ENCODE data around the gene TFB2M. TPM values are rescaled to one million over a fixed set of nuclear protein-coding genes. Genes with fewer than 3 reads are reported as not detected.

Gene TFB2M
- total RNA-seq, 1 experiment from 2014 or later: 26.3 TPM

DNA sequence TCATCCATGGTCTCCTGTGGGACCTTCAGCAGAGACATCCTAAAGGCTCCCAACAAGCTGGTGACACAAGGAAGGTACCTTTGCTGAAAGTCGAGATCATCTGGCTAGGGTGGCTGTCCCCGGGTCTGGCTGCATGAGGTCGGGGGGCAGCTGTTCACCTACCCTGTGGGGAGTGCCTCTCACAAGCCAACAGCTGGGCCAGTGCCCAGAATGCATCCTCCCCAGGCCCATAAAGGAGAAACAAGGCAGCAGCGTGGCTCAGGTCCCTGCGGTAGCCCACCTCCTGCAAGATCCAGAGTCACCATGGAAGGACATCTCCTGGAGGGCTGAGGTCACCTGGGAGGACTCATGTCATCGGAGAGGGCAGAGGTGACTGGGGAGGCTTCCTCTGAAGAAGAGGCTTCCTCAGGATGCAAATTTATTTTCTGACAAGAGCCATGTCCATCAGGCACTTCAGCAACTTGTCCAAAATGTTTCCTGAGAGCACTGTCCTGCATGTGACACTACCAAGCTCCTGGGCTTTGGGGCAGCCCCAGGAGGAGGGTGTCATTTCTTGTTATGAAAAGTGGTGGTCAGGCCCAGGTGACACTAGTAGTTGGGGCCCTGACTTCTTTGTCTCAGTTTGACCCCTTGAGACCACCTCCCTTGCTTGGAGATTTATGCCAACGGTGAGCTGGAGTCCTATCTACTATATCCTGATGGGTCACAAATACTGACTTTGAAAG, 52.3 kb downstream of the TFB2M start:
- no peak for DNase-seq (ENCODE audit: low spot score)

GRCh38 chr1:246513041-246513440, 53.0 kb downstream of the TFB2M start:
- no peak for DNase-seq (ENCODE audit: low spot score)

DNA sequence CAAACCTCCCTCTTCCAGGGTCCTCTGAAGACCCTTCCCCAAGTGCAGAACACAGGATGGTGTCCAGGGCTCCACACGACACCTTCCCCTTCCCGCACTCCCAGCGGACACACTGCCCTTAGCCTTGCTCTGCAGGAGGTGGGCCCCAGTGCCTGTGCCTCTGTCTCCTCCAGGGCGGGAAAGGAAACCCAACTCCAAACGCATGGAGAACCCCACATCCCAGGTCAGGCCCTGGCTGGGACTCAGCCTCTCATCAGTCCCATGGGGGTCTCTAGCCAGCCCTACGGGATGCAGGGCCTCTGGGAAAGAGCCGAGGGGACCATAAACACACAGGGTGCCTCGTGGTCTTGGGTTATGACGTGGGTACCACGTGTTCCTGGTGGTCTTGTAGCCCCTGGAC, 53.4 kb downstream of the TFB2M start:
- no peak for DNase-seq (ENCODE audit: low spot score)

DNA sequence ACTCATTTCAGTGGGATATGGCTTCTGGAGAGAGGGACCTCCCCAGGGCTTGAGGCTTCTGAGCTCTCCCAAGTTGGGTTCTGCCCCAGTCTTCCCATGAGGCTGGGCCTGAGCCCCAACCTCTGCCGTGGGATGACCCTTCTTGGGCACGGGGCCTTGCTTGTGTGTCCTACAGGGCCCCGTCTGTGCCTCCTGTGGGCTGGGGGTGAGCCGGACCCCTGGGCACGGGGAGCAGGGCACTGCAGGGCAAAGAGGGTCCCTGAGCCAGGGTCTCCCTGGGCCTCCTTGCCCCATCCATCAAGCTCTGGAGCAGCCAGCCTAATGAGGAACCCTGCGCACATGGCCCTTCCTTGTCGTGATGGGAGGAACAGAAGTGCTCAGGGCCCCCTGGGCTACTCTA, 53.8 kb downstream of the TFB2M start:
- no peak for DNase-seq (ENCODE audit: low spot score)

DNA sequence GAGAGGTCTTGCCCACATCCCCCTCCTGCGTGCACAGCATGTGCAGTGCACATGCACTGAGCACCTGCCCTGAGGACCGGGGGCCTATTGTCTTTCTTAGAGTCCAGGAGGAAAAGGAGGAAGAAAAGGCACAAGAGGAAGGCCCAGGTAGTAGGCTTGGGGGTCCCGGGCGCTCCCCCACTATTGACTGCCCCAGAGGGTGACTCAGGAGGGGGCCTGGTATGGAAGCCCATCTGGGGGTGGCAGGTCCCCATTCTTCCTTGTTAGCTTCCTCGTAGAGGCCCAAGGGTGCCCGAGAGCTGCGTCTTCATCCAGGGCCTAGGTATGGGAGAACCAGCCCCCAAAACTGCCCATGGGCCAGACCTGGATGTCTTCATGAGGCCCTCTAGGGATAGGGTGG, 54.9 kb downstream of the TFB2M start:
- DNase-seq (ENCODE audit: low spot score): no peak

- DNase-seq (ENCODE audit: low spot score): no peak
Observed at GRCh38 chr1:246510147-246511030, 55.7 kb downstream of the TFB2M start.

DNA sequence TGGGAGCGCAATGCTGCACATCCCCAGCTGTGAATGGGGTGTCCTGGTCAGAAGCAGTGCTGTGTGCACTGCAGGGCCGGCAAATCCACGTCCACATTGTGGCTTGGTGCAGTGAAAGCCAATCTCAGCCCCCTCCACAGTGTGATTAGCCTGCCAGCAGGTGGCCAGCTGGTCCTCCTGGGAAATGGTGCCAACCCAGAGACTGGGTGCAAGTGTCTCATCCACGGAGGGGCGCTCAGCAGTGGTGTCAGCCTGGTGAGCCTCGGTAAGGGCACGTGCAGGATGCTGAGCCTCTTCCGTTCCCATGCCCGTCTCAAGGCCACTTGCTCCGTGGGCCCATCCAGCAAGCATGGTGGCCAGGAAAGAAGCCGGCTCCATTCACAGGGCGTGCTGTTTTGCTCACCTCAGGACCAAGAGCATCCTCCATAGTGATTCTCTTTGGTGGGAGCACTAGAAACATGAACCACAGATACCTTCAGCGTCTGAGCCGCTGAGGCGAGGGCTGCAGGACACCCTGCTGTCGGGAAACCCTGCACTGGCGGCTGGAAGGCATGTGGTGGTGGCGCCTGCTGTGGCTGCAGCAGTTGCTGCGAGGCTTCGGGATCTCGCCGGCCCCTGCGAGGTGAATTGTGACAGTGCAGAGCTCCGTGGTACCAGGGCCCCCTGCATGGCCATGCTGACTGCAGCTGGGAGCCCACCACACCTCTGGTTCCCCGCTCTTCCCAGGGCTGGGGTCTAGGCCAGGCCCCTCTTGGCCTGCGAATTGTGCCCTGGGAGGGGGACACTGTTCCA, 57.0 kb downstream of the TFB2M start:
- no peak for DNase-seq (ENCODE audit: low spot score)

- peak; percentile 57 for DNase-seq (ENCODE audit: low spot score)
Observed at GRCh38 chr1:246506674-246507481, 59.2 kb downstream of the TFB2M start, which contains the start of gene SMYD3. Gene SMYD3 (minus strand): TSS chr1:246507279.

DNA sequence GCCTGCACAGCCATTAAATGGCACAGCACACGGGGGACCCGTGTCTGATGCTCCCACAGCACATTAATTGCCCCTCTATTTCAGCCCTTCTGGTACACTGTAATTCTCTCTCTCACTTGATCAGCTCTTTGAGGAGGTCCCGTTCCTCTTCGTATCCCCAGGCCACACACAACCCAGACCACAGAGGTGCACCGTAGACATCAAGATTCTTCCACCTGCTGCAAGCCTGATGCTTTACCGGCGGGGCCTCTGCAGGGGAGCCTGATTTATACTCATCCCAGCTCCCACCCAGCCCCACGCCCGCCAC, 59.7 kb downstream of the TFB2M start:
- DNase-seq (ENCODE audit: low spot score): no peak

DNA sequence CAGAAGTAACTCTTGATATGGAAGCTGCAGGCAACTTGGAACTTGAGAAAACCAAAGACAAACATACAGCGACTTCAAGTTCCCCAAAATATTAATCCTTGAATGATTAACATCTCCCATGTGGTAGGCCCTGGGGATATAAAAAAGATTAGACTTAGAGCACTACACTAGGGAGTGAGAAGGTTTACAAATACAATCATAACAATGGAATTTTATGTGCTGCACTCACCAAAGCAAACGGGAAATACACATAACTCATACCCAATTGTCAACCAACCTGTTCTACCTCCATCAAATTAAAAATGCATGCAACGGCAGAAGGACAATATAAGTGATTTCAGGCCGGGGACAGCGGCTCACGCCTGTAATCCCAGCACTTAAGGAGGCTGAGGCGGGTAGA, 62.7 kb downstream of the TFB2M start:
- DNase-seq (ENCODE audit: low spot score): no peak

DNA sequence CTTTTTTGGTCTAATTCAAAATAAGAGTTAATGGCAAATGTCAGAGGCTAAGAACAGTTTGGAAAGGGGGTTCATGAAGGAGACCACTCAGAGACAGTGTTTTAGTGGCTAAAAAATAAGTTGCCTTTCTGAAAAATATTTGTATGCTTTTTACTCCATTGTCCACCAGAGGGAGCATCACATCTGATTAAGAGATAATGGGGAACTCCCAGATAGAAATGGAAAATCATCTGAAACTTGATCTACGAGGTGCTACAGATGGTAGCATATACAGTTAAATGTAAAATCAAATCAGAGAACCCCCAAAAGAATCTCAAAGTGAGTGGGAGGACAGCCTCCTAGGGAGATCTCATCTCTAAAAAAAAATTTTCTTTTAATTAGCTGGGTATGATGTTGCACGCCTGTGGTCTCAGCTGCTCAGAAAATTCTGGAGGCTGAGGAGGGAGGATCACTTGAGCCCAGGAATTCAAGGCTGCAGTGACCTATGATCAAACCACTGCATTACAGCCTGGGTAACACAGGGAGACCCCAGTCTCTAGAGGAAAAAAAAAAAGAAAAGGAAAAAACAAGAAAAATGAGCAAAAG, 68.6 kb downstream of the TFB2M start:
- peak; percentile 55 for DNase-seq (ENCODE audit: low spot score)

DNA sequence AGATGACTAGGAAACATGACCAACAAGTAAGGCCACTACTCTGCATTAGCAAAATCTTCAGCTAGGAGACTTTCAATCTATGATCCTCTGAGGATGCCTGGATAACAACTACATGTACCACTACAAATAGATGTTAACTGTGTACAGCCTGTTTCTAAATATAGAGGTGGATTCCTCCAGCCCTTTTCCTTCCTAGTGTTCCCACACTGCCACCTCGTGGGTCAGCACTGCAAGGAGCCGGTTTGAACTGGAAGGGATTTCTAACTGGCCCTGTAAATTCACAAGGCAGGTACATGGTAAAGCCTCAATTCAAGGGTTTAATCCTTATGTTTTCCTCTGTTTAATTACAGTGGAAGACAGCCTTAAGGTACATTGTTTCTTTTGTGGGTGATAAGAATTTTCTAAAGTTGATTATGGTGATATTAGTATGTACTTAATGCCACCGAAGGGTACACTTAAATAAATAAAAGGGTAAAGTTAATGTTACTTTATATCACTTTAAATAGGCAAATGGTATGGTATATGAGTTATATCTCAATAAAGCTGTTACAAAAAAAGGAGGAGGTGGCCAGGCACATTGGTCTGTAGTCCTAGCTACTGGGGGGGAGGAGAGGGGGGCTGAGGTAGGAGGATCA, 73.3 kb downstream of the TFB2M start:
- DNase-seq (ENCODE audit: low spot score): peak; percentile 70

DNA sequence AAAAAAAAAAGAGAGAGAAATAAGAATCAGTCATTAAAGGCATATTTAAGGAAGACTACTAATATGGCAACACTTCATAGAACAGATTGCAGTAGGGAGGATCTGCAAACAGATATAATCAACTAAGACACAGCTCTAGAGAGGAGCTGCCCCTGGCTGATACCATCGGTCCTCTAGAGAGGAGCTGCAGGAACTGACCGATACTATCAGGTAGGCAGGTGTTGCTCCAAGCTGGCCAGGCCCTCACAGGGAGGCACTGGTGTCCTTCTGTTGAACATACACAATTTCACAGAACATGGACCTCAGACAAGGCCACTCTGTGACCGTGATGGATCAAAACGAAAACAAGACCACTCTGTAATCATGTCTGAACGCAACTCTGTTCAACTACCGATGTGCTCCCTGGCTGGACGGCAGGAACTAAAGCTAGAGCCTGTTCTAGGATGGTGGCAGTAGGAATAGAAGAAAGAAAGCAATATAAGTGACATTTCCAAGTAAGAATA, 74.5 kb downstream of the TFB2M start:
- no peak for DNase-seq (ENCODE audit: low spot score)

Other genes starting within 250 kb of the TFB2M start
- 47.4 and 52.8 TPM in 2 replicates for gene SMYD3, start 59.0 kb downstream of the TFB2M start, total RNA-seq (2014; rRNA removed; shearing (Covaris generic))
- gene CNST, start 195 bp upstream of the TFB2M start, total RNA-seq (2014; rRNA removed; shearing (Covaris generic)): 8.6 and 10.2 TPM in 2 replicates
- 34.7 and 36.1 TPM in 2 replicates for gene SCCPDH, start 158.1 kb upstream of the TFB2M start, total RNA-seq (2014; rRNA removed; shearing (Covaris generic))

All from H4 (cell line).